Neural progenitor cell (in vitro differentiated cells): ENCODE data around the gene SLC35C1.

Experiments used
- CTCF ChIP-seq: fragments of 200-600 bp; sonication (generic); IDR thresholded peaks from 2 replicates; pipeline ENCODE4 v1.5.1; 2017; ENCODE audit warnings: antibody characterized with exemption, mild to moderate bottlenecking
- EZH2 ChIP-seq: fragments of 200-600 bp; sonication (generic); IDR thresholded peaks from 2 replicates; pipeline ENCODE4 v1.6.1; 2017; ENCODE audit warnings: antibody characterized with exemption, mild to moderate bottlenecking, moderate library complexity

- TF ChIP-seq CTCF (no peak), EZH2 (no peak)
Measured at GRCh38 chr11:45772449-45772774, 32.5 kb upstream of the SLC35C1 start.
